Peyer's patch (tissue), 4 donors: ENCODE results near the gene NEAT1.

Experiments used
- CTCF ChIP-seq, 6 experiments: fragments of 450-650 bp in 4 of 6; fragments of 200-600 bp in 2 of 6; sonication (generic) in 1 of 6; IDR thresholded peaks; one replicate each; pipeline ENCODE4 v1.5.1; 2017 to 2019; ENCODE audit warnings: antibody characterized with exemption in 6 of 6, mild to moderate bottlenecking in 3 of 6, moderate library complexity in 1 of 6
- POLR2A ChIP-seq, 2 donors: fragments of 450-650 bp; IDR thresholded peaks; one replicate each; pipeline ENCODE4 v1.5.1; 2017; ENCODE audit warnings: antibody characterized with exemption in 2 of 2, mild to moderate bottlenecking in 2 of 2, moderate library complexity in 2 of 2

- TF ChIP-seq CTCF (IDR thresholded peaks at IDR 0.05) (no peak), POLR2A (IDR thresholded peaks at IDR 0.05) (no peak)
Measured at GRCh38 chr11:65433657-65434056, 11.1 kb downstream of the NEAT1 start.
